Hepatocyte (in vitro differentiated cells): ENCODE results near the gene TLR9. TPM values are rescaled to one million over a fixed set of nuclear protein-coding genes. Genes with fewer than 3 reads are reported as not detected.

Source experiments
- DNase-seq: peaks from one replicate; pipeline ENCODE4 v3.0.0-alpha.2; 2016; ENCODE audit warnings: low spot score
- H2AFZ ChIP-seq: fragments of 200-600 bp; sonication (generic); 2 replicates; pipeline ENCODE4 v1.6.0; 2016; ENCODE audit warnings: antibody characterized with exemption, mild to moderate bottlenecking
- H3K27ac ChIP-seq: fragments of 200-600 bp; sonication (generic); 2 replicates; pipeline ENCODE4 v1.5.1; 2016; ENCODE audit warnings: mild to moderate bottlenecking
- H3K27me3 ChIP-seq: fragments of 200-600 bp; sonication (generic); 2 replicates; pipeline ENCODE4 v1.6.1; 2016
- H3K36me3 ChIP-seq: fragments of 200-600 bp; sonication (generic); replicated peaks from 2 replicates; pipeline ENCODE4 v1.5.1; 2016; ENCODE audit warnings: low read depth; ENCODE audit not compliant: insufficient read depth
- H3K4me1 ChIP-seq: fragments of 200-600 bp; sonication (generic); 2 replicates; pipeline ENCODE4 v1.5.1; 2016; ENCODE audit warnings: mild to moderate bottlenecking, moderate library complexity; ENCODE audit not compliant: insufficient read depth
- H3K4me2 ChIP-seq: fragments of 200-600 bp; sonication (generic); 2 replicates; pipeline ENCODE4 v1.6.0; 2016
- H3K4me3 ChIP-seq: fragments of 200-600 bp; sonication (generic); 2 replicates; pipeline ENCODE4 v1.5.1; 2016; ENCODE audit warnings: mild to moderate bottlenecking
- H3K79me2 ChIP-seq: fragments of 200-600 bp; sonication (generic); 2 replicates; pipeline ENCODE4 v1.6.0; 2017; ENCODE audit warnings: mild to moderate bottlenecking
- H3K9me2 ChIP-seq: fragments of 200-600 bp; sonication (generic); replicated peaks from 2 replicates; pipeline ENCODE4 v1.6.0; 2017; ENCODE audit warnings: mild to moderate bottlenecking; ENCODE audit not compliant: insufficient read depth
- H3K9me3 ChIP-seq: fragments of 200-600 bp; sonication (generic); 2 replicates; pipeline ENCODE4 v1.5.1; 2016; ENCODE audit warnings: low read depth, mild to moderate bottlenecking
- H4K20me1 ChIP-seq: fragments of 200-600 bp; sonication (generic); 2 replicates; pipeline ENCODE4 v1.6.0; 2016; ENCODE audit warnings: mild to moderate bottlenecking; ENCODE audit not compliant: insufficient read depth, poor library complexity, severe bottlenecking
- CTCF ChIP-seq: fragments of 200-600 bp; sonication (generic); IDR thresholded peaks from 2 replicates; pipeline ENCODE4 v1.5.1; 2016; ENCODE audit warnings: antibody characterized with exemption, mild to moderate bottlenecking; ENCODE audit not compliant: poor library complexity
- EZH2 ChIP-seq: fragments of 200-600 bp; sonication (generic); IDR thresholded peaks from 2 replicates; pipeline ENCODE4 v1.6.1; 2016; ENCODE audit warnings: antibody characterized with exemption, mild to moderate bottlenecking, borderline replicate concordance
- EZH2phosphoT487 ChIP-seq: fragments of 200-600 bp; sonication (generic); IDR thresholded peaks from one replicate; pipeline ENCODE4 v1.6.1; 2018; ENCODE audit warnings: antibody characterized with exemption, mild to moderate bottlenecking, low read depth, moderate library complexity; ENCODE audit not compliant: unreplicated experiment, severe bottlenecking
- WGBS: methylation state at CpG from one replicate; pipeline ENCODE4 v1.1.6; 2016; ENCODE audit warnings: low lambda C conversion rate; ENCODE audit errors: missing lambda C conversion rate; 5-methylcytosine and 5-hydroxymethylcytosine counted together
- polyA plus RNA-seq: library from polyadenylated mRNA; unstranded; fragments of >200 nt; fragmentation: Nextera tagmentation; extraction: Ambion mirVana; gene quantifications from 2 replicates; pipeline ENCODE4 v1.2.1, GENCODE V29; 2016
- total RNA-seq: library from RNA; depleted of rRNA; stranded (reverse); fragments of >200 nt; gene quantifications from 2 replicates; pipeline ENCODE4 v1.2.3, GENCODE V29; 2014

TLR9 gene
- total and polyA plus RNA-seq, 2 experiments from 2014 or later, result not detected

DNA sequence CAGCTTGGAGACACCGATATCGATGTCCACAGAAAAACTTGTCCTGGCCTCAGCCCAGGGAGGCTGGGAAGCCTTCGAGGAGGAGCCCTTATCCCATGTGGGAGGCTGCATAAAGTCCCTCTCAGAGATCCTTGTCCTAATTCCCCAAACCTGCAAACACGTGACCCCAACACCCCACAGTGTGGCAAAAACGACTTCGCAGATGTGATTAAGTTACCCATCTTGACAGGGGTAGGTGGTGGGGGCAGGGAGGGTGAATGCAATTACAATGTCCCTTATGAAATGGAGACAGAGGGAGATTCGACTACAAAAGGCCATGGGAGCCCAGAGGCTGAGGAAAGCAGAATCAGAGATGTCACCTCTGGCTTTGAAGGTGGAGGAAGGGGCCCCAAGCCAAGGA is 2.3 kb upstream of the TLR9 start:
- no peaks in the 10 kb centered on the region for H3K79me2 ChIP-seq
- no peaks in the 10 kb centered on the region for H3K9me3 ChIP-seq
- no peak overlapping the region for H3K27ac ChIP-seq
- H3K4me2 ChIP-seq, result no peak overlapping the region
- H2AFZ ChIP-seq, result no peak overlapping the region
- TF ChIP-seq CTCF (no peak), EZH2 (no peak), EZH2phosphoT487 (no peak)
- H3K27me3 ChIP-seq, result no peaks in the 10 kb centered on the region
- WGBS, result 92% methylated on average over 7 of the region's 7 CpGs
- H4K20me1 ChIP-seq, result no peaks in the 10 kb centered on the region
- H3K36me3 ChIP-seq, result no peaks in the 10 kb centered on the region
- no peaks in the 10 kb centered on the region for H3K9me2 ChIP-seq
- H3K4me1 ChIP-seq, result no peaks in the 10 kb centered on the region
- DNase-seq, result no peak
- no peak overlapping the region for H3K4me3 ChIP-seq

- H3K27me3 ChIP-seq, result no peaks in the 10 kb centered on the region
- H3K79me2 ChIP-seq, result no peaks in the 10 kb centered on the region
- H3K9me2 ChIP-seq, result no peaks in the 10 kb centered on the region
- H3K36me3 ChIP-seq, result no peaks in the 10 kb centered on the region
- no peak overlapping the region for H3K27ac ChIP-seq
- DNase-seq, result no peak
- H4K20me1 ChIP-seq, result no peaks in the 10 kb centered on the region
- TF ChIP-seq EZH2 (no peak), EZH2phosphoT487 (no peak), CTCF (no peak)
- H3K9me3 ChIP-seq, result no peaks in the 10 kb centered on the region
- no peak overlapping the region for H2AFZ ChIP-seq
- no peak overlapping the region for H3K4me3 ChIP-seq
- H3K4me1 ChIP-seq, result no peaks in the 10 kb centered on the region
- WGBS, result 97% methylated on average over 4 of the region's 4 CpGs
- no peak overlapping the region for H3K4me2 ChIP-seq
Observed at GRCh38 chr3:52227117-52227516, 1.7 kb upstream of the TLR9 start.

DNA sequence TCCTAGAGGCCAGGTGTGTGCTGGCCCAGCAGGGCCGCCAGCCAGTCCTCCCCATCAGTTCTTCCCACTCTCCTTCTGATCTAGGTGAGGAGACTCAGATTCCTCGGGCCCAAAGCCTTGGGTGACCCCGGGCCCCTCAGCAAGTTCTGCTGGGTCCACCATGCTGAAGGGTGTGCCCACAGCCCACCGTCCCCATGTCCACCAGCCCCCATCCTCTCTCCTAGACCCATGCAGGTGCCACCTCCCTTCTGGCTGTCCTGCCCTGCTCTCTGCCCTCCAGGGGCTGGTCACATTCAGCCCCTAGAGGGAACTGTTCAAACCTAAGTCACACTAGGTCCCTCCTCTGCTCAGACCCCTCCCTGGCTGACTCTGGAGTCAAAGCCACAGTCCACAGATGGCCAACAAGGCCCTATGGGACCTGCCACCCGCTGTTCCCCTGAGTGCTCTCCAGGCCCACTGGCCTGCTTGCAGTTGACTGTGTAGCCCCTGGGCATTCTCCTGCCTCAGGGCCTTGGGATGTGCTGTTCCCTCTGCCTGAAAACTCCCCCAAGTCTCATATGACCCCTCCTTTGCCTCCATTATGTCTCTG is 878 bp upstream of the TLR9 start:
- TF ChIP-seq EZH2, result no peak
- no peak for TF ChIP-seq CTCF
- TF ChIP-seq EZH2phosphoT487, result no peak
- DNase-seq, result no peak
- H3K27ac ChIP-seq, result no peak overlapping the region
- no peak overlapping the region for H3K4me2 ChIP-seq
- H3K36me3 ChIP-seq, result no peaks in the 10 kb centered on the region
- H3K4me1 ChIP-seq, result no peaks in the 10 kb centered on the region
- no peak overlapping the region for H3K4me3 ChIP-seq
- H3K79me2 ChIP-seq, result no peaks in the 10 kb centered on the region
- no peaks in the 10 kb centered on the region for H3K27me3 ChIP-seq
- H4K20me1 ChIP-seq, result no peaks in the 10 kb centered on the region
- H3K9me3 ChIP-seq, result no peaks in the 10 kb centered on the region
- H2AFZ ChIP-seq, result no peak overlapping the region
- WGBS, result 96% methylated on average over 5 of the region's 5 CpGs
- no peaks in the 10 kb centered on the region for H3K9me2 ChIP-seq
